Measurements from ENCODE around the gene RECQL. TPM values are rescaled to one million over a fixed set of nuclear protein-coding genes. Genes with fewer than 3 reads are reported as not detected.

Gene RECQL
- total and polyA plus RNA-seq, 2 donors from 2014 or later = 9.0 to 37.5 TPM

- H3K36me3 ChIP-seq (ENCODE audit: control insufficient read depth in 2 of 3, insufficient read depth in 3 of 3, low read length in 3 of 3) = peaks cover 5 to 26% (median 7%) of the 10 kb centered on the region in 3 donors
- FAIRE-seq = no peak
Measured at GRCh38 chr12:21451529-21451928, 49.9 kb downstream of the RECQL start.

GRCh38 chr12:21444193-21445146, 57.0 kb downstream of the RECQL start:
- intact Hi-C loops (cut with DNase I) = loop anchor here (10.0 kb wide), 1 partner anchor 50 kb away; no protein-coding TSS in a partner anchor
- TF ChIP-seq CTCF (IDR thresholded peaks at IDR 0.05; ENCODE audit: borderline replicate concordance, extremely low read depth, insufficient read depth) = no peak
- FAIRE-seq = no peak
- Histone ChIP-seq H3K9me3 (ENCODE audit: control insufficient read depth in 2 of 3, insufficient read depth in 1 of 3, low read length in 3 of 3) (no peaks in the 10 kb centered on the region), H3K4me1 (ENCODE audit: control insufficient read depth in 2 of 3, insufficient read depth in 2 of 3, low read depth in 1 of 3, low read length in 3 of 3) (no peaks in the 10 kb centered on the region), H3K27ac (ENCODE audit: low read depth in 2 of 2, low read length in 2 of 2) (no peak overlapping the region), H3K4me3 (ENCODE audit: low read length in 3 of 3) (no peak overlapping the region), H3K36me3 (ENCODE audit: control insufficient read depth in 2 of 3, insufficient read depth in 3 of 3, low read length in 3 of 3) (peaks cover 8 to 15% (median 9%) of the 10 kb centered on the region in 3 donors), H3K9ac (ENCODE audit: low read length in 3 of 3) (no peak overlapping the region), H3K27me3 (ENCODE audit: control insufficient read depth, insufficient read depth, low read length) (no peaks in the 10 kb centered on the region)
- no peak for DNase-seq

More at GRCh38 chr12:21451529-21451928, 49.9 kb downstream of the RECQL start:
- Histone ChIP-seq H3K27ac (ENCODE audit: low read depth in 2 of 2, low read length in 2 of 2) (no peak overlapping the region), H3K4me3 (ENCODE audit: low read length in 3 of 3) (no peak overlapping the region), H3K27me3 (ENCODE audit: control insufficient read depth, insufficient read depth, low read length) (no peaks in the 10 kb centered on the region), H3K4me1 (ENCODE audit: control insufficient read depth in 2 of 3, insufficient read depth in 2 of 3, low read depth in 1 of 3, low read length in 3 of 3) (no peaks in the 10 kb centered on the region), H3K9me3 (ENCODE audit: control insufficient read depth in 2 of 3, insufficient read depth in 1 of 3, low read length in 3 of 3) (no peaks in the 10 kb centered on the region), H3K9ac (ENCODE audit: low read length in 3 of 3) (no peak overlapping the region)
- no peak for TF ChIP-seq CTCF (IDR thresholded peaks at IDR 0.05; ENCODE audit: borderline replicate concordance, extremely low read depth, insufficient read depth)
- intact Hi-C loops (cut with DNase I) = no loop called here
- DNase-seq = no peak

- peaks cover 0 to 2% (median 0%) of the 10 kb centered on the region in 3 donors for H3K4me1 ChIP-seq (ENCODE audit: control insufficient read depth in 2 of 3, insufficient read depth in 2 of 3, low read depth in 1 of 3, low read length in 3 of 3)
Measured at GRCh38 chr12:21439347-21439746, 62.1 kb downstream of the RECQL start.

More at GRCh38 chr12:21439347-21439746, 62.1 kb downstream of the RECQL start:
- Histone ChIP-seq H3K36me3 (ENCODE audit: control insufficient read depth in 2 of 3, insufficient read depth in 3 of 3, low read length in 3 of 3) (peaks cover 0 to 8% (median 2%) of the 10 kb centered on the region in 3 donors), H3K27me3 (ENCODE audit: control insufficient read depth, insufficient read depth, low read length) (no peaks in the 10 kb centered on the region), H3K27ac (ENCODE audit: low read depth in 2 of 2, low read length in 2 of 2) (no peak overlapping the region), H3K9me3 (ENCODE audit: control insufficient read depth in 2 of 3, insufficient read depth in 1 of 3, low read length in 3 of 3) (no peaks in the 10 kb centered on the region), H3K4me3 (ENCODE audit: low read length in 3 of 3) (no peak overlapping the region), H3K9ac (ENCODE audit: low read length in 3 of 3) (no peak overlapping the region)
- FAIRE-seq (no peak), DNase-seq (no peak)
- intact Hi-C loops (cut with DNase I) = no loop called here
- no peak for TF ChIP-seq CTCF (IDR thresholded peaks at IDR 0.05; ENCODE audit: borderline replicate concordance, extremely low read depth, insufficient read depth)
